Smooth muscle cell (in vitro differentiated cells): Measurements from ENCODE around the gene CAMK2B. TPM values are rescaled to one million over a fixed set of nuclear protein-coding genes. Genes with fewer than 3 reads are reported as not detected.
"Not testable (repeated sequence)": the region's sequence is repeated elsewhere in the genome, so short reads cannot be mapped to it uniquely, and the experiment has no call there.

Experiments used
- DNase-seq: peaks from one replicate; lab custom pipeline; 2025; ENCODE audit not compliant: unreplicated experiment; lab: John Stamatoyannopoulos, UW
- H2AFZ ChIP-seq: fragments of 200-600 bp; sonication (generic); 2 replicates; pipeline ENCODE4 v1.6.0; 2016; ENCODE audit warnings: antibody characterized with exemption, low read depth, mild to moderate bottlenecking
- H3F3A ChIP-seq: fragments of 200-600 bp; sonication (generic); 2 replicates; pipeline ENCODE4 v1.6.0; 2017; ENCODE audit warnings: antibody characterized with exemption, low read depth
- H3K27ac ChIP-seq: fragments of 200-600 bp; sonication (generic); 2 replicates; pipeline ENCODE4 v1.5.1; 2016; ENCODE audit warnings: low read depth, mild to moderate bottlenecking
- H3K27me3 ChIP-seq: fragments of 200-600 bp; sonication (generic); 2 replicates; pipeline ENCODE4 v1.6.1; 2016; ENCODE audit warnings: low read depth, mild to moderate bottlenecking
- H3K36me3 ChIP-seq: fragments of 200-600 bp; sonication (generic); 2 replicates; pipeline ENCODE4 v1.5.1; 2016; ENCODE audit warnings: low read depth
- H3K4me1 ChIP-seq: fragments of 200-600 bp; sonication (generic); 2 replicates; pipeline ENCODE4 v1.5.1; 2016; ENCODE audit warnings: low read depth
- H3K4me2 ChIP-seq: fragments of 200-600 bp; sonication (generic); 2 replicates; pipeline ENCODE4 v1.6.0; 2016; ENCODE audit warnings: mild to moderate bottlenecking
- H3K4me3 ChIP-seq: fragments of 200-600 bp; sonication (generic); 2 replicates; pipeline ENCODE4 v1.5.1; 2016; ENCODE audit warnings: mild to moderate bottlenecking
- H3K79me2 ChIP-seq: fragments of 200-600 bp; sonication (generic); 2 replicates; pipeline ENCODE4 v1.6.0; 2016; ENCODE audit warnings: low read depth, mild to moderate bottlenecking
- H3K9ac ChIP-seq: fragments of 200-600 bp; sonication (generic); 2 replicates; pipeline ENCODE4 v1.6.0; 2016; ENCODE audit warnings: low read depth
- H3K9me3 ChIP-seq: fragments of 200-600 bp; sonication (generic); replicated peaks from 2 replicates; pipeline ENCODE4 v1.5.1; 2016; ENCODE audit warnings: low read depth
- H4K20me1 ChIP-seq: fragments of 200-600 bp; sonication (generic); 2 replicates; pipeline ENCODE4 v1.6.0; 2016; ENCODE audit warnings: low read depth
- CTCF ChIP-seq: fragments of 200-600 bp; sonication (generic); IDR thresholded peaks from 2 replicates; pipeline ENCODE4 v1.5.1; 2017; ENCODE audit warnings: borderline replicate concordance, mild to moderate bottlenecking, antibody characterized with exemption; ENCODE audit not compliant: insufficient read depth, poor library complexity, severe bottlenecking
- WGBS: methylation state at CpG from one replicate; pipeline ENCODE4 v1.1.7; 2016; ENCODE audit warnings: low lambda C conversion rate; 5-methylcytosine and 5-hydroxymethylcytosine counted together
- polyA plus RNA-seq: library from polyadenylated mRNA; unstranded; fragments of >200 nt; fragmentation: Nextera tagmentation; extraction: Ambion mirVana; gene quantifications from 2 replicates; pipeline ENCODE4 v1.2.1, GENCODE V29; 2016
- total RNA-seq: library from RNA; depleted of rRNA; stranded (reverse); fragments of >200 nt; gene quantifications from 2 replicates; pipeline ENCODE4 v1.2.3, GENCODE V29; 2014

CAMK2B gene
- total and polyA plus RNA-seq, 2 experiments from 2014 or later: not detected

- Histone ChIP-seq H3K79me2 (no peaks in the 10 kb centered on the region), H3K4me3 (no peak overlapping the region), H3K27ac (peak overlapping the region; percentile 68), H3K9ac (no peak overlapping the region), H3K4me2 (peak overlapping the region; percentile 60), H3K36me3 (no peaks in the 10 kb centered on the region), H3K4me1 (peaks cover 8% of the 10 kb centered on the region), H3K9me3 (no peaks in the 10 kb centered on the region), H3K27me3 (no peaks in the 10 kb centered on the region), H2AFZ (peak overlapping the region; percentile 74), H4K20me1 (no peaks in the 10 kb centered on the region), H3F3A (no peaks in the 10 kb centered on the region)
- TF ChIP-seq CTCF: no peak
- 74% methylated on average over 4 of the region's 4 CpGs for WGBS
- no peak for DNase-seq
Measured at GRCh38 chr7:44177570-44178131, 147.7 kb downstream of the CAMK2B start.

GRCh38 chr7:44176486-44176885 lies 148.9 kb downstream of the CAMK2B start:
- Histone ChIP-seq H3K4me3 (no peak overlapping the region), H3K79me2 (no peaks in the 10 kb centered on the region), H3K9ac (no peak overlapping the region), H3K9me3 (no peaks in the 10 kb centered on the region), H3F3A (no peaks in the 10 kb centered on the region), H4K20me1 (no peaks in the 10 kb centered on the region), H3K27ac (no peak overlapping the region), H3K4me2 (no peak overlapping the region), H2AFZ (no peak overlapping the region), H3K4me1 (peaks cover 8% of the 10 kb centered on the region), H3K27me3 (no peaks in the 10 kb centered on the region), H3K36me3 (no peaks in the 10 kb centered on the region)
- TF ChIP-seq CTCF: no peak
- DNase-seq: no peak
- 67% methylated on average over 7 of the region's 7 CpGs for WGBS

- no peak for DNase-seq
- no peaks in the 10 kb centered on the region for H3K79me2 ChIP-seq
- no peak for TF ChIP-seq CTCF
- peaks cover 8% of the 10 kb centered on the region for H3K4me1 ChIP-seq
- H3K27me3 ChIP-seq: no peaks in the 10 kb centered on the region
- 83% methylated on average over 3 of the region's 3 CpGs for WGBS
- no peak overlapping the region for H3K9ac ChIP-seq
- no peaks in the 10 kb centered on the region for H3K9me3 ChIP-seq
- no peaks in the 10 kb centered on the region for H3F3A ChIP-seq
- no peak overlapping the region for H2AFZ ChIP-seq
- H4K20me1 ChIP-seq: no peaks in the 10 kb centered on the region
- H3K27ac ChIP-seq: no peak overlapping the region
- no peaks in the 10 kb centered on the region for H3K36me3 ChIP-seq
- H3K4me2 ChIP-seq: no peak overlapping the region
- no peak overlapping the region for H3K4me3 ChIP-seq
Measured at GRCh38 chr7:44175730-44176129, 149.7 kb downstream of the CAMK2B start.

- not testable (repeated sequence) for H3K4me2 ChIP-seq, H3F3A ChIP-seq, DNase-seq, H3K9ac ChIP-seq, H2AFZ ChIP-seq, H3K4me3 ChIP-seq, H4K20me1 ChIP-seq, H3K4me1 ChIP-seq, H3K27me3 ChIP-seq, H3K79me2 ChIP-seq, H3K9me3 ChIP-seq, H3K36me3 ChIP-seq, H3K27ac ChIP-seq
- 71% methylated on average over 1 of the region's 1 CpG for WGBS
Measured at GRCh38 chr7:44174694-44174948, 150.8 kb downstream of the CAMK2B start.
